CD4-positive, alpha-beta T cell treated with Interleukin-2 at 100 ng/mL for 4 hours (primary cell): ENCODE results near the gene EIF4G3.
"Not testable (repeated sequence)": the region's sequence is repeated elsewhere in the genome, so short reads cannot be mapped to it uniquely, and the experiment has no call there.

ENCODE experiments used
- DNase-seq: peaks from one replicate; pipeline ENCODE4 v3.0.0-alpha.2; 2020; ENCODE audit warnings: low spot score

The EIF4G3 gene

DNA sequence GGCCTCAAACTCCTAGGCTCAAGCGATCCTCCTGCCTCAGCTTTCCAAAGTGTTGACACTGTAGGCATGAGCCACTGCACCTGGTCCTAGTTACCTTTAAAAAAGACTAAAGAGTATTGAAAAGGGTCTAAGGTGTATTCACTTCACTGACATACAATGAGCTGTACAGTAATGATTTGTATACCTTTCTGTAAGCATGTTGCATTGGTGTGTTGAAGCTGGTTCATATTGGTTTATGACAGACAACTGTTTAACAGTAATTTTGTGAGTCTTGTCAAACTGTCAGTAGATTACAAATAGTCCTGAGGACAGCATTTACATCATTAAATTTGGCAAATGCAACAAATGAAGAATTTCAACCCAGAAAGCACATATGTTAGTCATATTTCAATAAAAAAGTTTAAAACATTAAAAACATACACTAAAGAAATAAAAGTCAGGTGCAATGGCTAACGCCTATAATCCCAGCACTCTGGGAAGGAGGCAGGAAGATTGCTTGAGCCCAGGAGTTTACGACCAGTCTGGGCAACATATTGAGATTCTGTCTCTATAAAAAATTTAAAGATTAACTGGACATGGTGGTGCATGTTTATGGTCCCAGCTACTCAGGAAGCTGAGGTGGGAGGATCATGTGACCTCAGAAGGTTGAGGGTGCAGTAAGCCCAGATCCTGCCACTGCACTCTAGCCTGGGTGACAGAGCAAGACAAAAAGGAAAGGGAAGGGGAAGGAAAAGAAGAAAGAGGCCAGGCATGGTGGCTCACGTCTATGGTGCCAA lies 301.3 kb downstream of the EIF4G3 start:
- no peak for DNase-seq

DNA sequence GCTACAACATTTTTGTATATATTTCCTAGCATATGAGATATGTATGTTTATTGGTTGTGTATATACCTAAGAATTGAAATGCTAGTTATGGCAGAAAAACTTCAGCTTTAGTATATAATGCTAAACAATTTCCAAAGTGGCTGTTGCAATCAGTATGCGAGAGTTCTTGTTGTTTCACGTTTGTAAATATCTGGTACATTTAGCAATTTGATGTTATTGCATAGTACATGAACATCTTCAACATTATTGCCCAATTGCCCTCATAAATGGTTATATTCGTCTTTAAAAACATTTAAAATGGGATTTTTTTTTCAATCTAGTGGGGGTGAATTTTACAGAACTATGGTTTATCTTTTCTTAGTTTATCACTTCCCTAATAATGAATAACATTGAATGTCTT lies 303.4 kb downstream of the EIF4G3 start:
- DNase-seq = no peak

DNA sequence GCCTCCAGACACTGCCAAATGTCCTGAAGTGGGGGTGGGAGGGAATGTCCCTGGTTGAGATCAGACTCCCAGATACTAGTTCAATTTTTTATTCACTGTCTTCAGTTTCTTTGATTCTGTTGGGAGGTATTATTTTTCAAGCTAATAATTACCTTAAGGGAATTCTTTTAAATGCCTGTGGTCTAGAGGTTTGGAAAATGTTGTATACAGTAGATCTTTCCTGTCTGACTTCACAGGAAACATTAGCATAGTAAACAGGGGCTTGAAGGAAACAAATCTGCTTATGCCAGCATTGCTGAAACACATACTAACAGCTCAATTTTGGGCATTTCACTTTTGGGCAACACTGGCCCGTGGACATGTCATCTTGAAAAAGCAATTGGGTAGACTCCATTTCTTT lies 305.3 kb downstream of the EIF4G3 start:
- no peak for DNase-seq

DNA sequence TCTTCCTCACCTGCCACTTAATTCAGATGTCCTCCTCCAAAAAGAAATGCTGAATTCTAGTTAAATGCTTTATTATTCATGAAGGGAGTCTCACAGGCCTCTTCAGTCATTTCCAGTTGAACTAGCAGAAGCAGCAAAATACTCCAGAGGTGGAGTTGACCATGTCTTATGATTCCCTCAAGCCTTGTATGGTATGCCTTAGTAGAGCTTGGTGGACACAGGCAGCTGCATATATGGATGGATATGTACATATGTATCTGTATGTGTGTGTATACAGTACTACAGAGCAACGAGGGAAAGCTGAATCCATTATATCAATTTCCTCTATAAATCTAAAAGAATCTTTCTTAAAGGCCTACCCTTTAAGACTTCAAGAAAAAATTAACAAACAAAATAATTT lies 306.0 kb downstream of the EIF4G3 start:
- DNase-seq = no peak

DNA sequence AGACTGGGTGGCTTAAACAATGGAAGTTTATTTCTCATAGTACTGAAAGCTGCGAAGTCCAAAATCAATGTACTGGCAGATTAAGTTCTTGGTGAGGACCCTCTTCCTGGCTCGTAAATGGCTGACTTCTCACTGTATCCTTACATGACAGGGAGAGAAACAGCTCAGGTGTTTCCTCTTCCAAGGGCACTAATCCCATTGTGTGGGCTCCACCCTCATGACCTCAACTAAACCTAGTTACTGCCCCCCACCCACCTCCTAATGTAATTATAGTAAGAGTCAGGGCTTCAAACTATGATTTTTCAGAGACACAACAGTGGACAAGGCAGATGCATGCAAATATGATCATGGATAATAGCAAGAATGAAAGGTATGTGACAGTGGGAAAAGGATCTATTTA lies 308.4 kb downstream of the EIF4G3 start:
- no peak for DNase-seq

DNA sequence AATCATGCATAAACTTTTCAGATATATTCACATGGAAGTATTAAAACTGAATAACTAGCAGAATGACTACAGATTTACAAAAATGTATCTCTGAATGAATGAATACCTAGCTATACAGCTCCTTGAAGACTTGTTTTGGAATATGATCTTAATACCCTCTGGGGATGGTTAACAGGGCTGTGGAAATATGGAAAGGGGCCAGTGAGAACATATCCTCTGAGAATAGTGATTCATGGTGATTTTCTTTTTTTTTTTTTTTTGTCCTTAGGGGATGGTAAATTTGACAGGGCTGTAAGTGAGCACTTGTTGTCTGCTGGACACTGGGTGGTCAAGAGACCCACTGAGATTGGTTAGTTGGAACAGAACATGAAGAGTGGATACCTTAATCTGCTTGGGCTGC lies 308.9 kb downstream of the EIF4G3 start:
- no peak for DNase-seq

DNA sequence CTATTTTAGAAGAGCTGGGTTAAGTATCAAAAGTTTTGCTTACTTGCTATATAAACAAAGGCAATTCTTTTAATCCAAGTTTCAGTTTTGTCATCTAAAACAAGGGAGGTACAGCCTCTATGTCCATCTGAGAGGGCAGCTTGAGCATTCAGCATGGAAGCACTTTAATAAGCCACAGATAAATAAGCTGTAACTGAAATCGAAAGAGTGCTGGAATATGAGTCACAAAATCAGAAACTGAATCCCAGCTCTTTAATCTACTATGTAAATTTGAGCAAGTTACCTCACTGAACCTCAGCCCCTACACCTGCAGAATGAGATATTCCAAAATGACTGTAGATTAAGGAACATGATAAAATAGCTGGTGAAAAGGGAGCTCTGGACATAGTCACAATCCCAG lies 309.6 kb downstream of the EIF4G3 start:
- no peak for DNase-seq

DNA sequence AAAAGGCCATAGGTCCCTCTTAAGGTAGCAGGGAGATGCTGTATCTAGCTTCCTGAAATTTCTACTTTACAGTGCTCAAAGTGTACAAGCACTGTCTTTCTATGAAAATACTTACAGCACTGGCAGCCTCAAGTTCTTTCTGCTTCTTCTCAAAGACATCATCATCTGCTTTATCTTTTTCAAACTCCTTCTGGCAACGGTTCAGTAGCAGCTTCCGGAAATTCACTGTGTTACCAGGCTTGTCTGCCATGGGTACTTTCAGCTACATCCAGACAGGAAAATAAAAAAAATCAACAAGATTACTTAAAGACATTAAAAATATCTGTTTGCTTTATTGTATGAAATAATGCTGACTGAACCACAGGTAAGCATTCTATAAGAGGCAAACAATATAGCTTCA lies 311.7 kb downstream of the EIF4G3 start:
- DNase-seq = no peak

DNA sequence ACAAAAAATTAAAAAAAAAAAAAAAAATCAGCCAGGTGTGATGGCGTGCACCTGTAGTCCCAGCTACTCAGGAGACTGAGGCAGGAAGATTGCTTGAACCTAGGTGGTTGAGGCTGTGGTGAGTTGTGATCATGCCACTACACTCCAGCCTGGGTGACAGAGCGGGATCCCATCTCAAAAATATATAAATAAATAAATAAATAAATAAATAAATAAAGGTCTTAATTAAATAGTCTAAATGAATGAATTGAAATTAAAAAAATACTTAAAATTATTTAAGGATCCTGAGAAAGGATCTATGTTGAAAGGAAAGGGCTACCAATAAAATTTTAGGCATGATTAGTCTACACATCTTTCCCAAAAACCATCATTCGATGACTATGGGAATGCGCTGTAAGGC lies 322.2 kb downstream of the EIF4G3 start:
- DNase-seq = no peak

DNA sequence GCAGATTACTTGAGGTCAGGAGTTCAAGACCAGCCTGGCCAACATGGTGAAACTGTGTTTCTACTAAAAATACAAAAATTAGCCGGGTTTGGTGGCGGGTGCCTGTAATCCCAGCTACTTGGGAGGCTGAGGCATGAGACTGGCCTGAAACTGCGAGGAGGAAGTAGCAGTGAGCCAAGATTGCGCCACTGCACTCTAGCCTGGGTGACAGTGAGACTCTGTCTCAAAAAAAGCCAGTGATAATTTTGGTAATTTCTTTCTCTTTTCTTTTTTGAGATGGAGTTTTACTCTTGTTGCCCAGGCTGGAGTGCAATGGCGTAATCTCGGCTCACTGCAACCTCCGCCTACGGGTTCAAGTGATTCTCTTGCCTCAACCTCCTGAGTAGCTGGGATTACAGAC lies 324.9 kb downstream of the EIF4G3 start:
- not testable (repeated sequence) for DNase-seq

DNA sequence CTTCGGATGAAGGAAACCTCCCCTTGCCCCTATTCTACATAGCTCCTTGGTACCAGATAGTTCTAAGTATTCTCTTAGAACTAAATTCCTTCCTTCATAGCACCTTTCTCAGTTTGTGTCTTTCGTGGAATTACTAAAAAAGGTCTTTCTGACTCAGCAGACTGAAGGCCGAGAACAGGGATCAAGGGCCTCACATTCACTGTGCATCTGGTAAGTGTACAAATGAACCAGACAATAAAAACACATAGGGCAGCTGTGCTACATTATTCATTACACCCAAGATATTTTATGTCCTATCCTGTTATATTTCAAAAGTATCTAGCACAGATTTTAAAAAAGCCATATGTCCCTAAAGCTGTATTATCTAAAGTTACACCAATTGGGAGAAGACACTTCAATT lies 326.7 kb downstream of the EIF4G3 start:
- DNase-seq = no peak

DNA sequence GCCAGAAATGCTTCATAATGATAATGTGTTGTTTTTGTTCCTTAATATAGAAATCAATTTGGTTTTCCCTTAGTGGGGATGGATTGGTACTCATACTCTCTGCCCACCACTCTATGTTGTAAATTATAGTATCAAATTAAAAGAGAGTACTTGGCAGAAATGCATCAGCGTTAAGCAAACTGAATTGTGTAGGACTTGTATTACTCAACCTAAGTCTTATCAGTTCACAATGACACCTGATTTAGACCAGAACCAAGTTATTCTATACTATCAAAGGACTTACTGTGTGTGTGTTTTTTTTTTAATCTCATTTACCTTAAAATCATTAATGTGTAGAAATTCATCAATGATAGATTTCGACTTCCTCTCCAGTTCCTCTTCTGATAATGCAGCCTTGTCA lies 327.6 kb downstream of the EIF4G3 start:
- no peak for DNase-seq

DNA sequence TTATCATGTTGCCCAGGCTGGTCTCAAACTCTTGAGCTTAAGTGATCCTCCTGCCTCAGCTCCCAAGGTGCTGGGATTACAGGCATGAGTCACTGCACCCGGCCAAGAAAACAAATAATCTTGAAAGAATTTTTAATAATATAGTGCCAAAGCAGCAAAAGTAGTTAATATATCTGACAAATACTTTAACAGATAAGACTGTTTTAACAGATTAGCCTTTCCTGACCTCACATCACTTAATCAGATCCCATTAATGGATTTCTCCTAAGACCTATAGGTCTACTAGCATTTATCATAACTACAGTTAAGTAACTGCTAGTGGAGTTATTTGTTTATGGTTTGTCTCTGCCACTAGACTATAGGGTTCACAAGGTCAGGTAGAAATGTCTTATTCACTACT lies 328.5 kb downstream of the EIF4G3 start:
- DNase-seq = no peak

DNA sequence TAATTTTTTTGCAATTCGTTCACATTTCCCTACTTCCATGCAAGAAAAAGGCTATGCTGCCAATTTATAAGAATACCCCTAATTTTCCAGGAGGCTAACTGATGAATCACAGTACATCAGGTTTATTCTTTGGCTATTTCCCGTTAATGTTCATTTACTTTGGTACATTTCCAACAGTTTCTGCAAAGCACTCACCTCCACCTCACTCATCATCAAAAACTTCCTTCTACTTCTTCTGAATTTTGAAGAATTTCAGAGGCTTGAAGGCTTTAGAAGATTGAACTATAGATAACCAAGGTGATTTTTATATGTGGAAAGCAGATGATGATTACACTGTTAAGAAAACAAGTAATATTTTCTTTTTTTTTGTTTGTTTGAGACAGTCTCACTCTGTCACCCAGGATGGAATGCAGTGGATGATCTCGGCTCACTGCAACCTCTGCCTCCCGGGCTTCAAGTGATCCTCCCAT lies 329.1 kb downstream of the EIF4G3 start:
- DNase-seq = no peak

DNA sequence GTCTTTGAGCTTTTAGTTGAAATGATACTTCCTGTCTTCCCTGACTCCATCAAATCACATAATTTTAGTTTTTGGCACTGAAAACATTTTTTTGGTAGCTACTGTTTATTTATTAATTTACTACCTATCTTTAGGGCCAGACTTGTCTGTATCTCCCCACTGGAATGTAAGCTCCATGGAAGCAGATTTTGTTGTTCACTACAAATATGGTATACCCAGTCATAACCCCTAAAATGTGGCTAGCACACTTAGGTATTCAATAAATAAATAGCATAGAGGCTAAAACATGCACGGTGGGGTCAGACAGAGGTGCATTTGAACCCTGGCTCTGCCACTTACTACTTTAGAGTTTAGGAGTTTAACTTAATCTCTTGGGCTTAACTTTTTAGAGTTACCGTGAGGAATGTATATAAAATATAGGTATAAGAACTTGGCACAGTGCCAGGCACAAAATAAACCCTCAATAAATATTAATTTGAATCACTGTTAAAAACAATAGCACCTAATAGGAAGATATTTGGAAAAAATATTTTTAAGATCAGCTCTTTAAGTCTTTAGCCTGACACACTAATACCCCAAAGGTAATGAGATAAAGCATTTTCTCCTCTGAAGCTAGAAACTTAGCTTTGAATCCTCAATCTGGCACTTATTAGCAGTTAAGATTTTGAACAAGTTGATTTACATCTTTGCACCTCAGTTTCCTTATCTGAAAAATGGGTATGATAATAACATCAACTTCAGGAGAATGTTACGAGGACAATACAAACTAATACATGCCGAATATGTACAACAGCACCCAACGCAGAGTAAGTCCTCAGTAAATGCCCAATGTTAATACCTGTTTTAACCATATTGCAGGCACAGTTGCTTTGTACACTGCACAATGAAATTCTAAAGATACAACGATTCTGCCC lies 330.0 kb downstream of the EIF4G3 start:
- no peak for DNase-seq

DNA sequence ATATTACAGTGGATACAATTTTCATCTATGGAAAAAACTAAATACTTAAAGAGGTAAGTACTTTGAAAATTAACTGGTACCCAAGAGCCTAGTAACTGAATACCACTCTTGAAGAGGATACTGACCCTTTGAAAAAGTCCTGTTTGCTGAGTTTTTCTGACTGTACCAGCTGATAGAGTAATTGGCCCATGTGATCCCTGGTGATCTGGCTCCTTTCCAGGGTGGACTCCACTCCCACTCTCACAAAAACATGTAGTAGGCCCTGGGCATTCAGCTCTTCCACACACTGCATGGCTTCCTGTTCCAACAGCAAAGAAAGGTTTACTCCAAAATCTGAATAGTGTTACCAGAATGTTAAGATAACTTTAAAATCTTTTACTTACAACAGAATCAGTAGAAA lies 336.0 kb downstream of the EIF4G3 start:
- DNase-seq = no peak

DNA sequence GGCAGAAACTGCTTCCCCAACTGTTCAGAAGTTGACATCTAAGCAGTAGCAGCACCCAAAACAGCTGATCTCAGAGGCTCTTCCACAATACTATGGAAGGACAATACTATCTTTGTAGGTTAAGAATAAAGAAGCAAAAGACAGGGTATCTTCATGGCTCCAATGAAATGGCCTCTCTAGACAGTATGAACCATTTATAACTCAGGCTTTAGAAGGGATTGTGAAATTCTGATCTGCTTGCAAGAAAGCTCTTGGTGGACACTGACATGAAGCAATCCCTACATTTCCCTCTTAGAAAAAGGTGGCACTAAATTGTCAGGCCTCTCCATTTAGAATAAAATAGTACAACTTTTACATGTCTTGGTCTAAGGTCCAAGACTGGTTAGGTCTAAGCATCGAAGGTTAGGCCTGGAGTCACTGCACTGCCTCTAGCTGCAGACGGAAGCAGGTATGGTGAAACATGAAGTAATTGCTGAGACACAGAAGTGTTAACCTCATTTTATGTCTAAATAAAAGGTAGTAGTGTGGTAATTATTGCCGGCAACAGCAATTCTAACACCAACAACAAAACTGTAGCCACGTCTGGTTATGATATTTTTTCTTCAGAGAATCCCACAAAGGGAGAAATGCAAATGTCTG lies 339.0 kb downstream of the EIF4G3 start:
- no peak for DNase-seq

DNA sequence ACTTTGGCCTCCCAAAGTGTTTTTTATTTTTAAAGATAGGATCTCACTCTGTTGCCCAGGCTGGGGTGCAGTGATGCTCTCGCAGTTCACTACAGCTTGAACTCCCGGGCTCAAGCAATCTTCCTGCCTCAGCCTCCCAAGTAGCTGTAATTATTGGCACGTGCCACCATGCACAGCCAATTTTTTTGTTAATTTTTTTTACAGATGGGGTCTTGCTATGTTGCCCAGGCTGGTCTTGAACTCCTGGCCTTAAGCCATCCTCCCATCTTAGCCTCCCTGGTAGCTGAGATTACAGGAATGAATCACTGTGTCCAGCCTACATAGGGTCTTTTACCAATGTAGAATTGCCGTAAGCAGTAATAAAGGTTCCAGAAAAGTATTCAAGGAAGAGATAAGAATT lies 340.5 kb downstream of the EIF4G3 start:
- no peak for DNase-seq

DNA sequence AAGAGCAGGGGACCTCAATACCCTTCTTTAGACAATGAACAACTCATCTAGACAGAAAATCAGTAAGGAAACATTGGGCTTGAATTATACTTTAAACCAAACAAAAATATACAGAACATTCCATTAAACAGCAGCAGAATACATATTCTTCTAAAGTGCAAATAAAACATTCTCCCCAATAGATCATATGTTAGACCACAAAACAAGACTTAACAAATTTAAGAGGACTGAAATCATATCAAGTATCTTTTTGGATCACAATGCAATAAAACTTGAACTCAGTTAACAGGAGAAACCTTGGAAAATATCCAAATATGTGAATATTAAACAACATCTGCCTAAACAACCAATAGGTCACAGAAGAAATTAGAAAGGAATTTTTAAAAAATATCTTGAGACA lies 341.9 kb downstream of the EIF4G3 start:
- no peak for DNase-seq

DNA sequence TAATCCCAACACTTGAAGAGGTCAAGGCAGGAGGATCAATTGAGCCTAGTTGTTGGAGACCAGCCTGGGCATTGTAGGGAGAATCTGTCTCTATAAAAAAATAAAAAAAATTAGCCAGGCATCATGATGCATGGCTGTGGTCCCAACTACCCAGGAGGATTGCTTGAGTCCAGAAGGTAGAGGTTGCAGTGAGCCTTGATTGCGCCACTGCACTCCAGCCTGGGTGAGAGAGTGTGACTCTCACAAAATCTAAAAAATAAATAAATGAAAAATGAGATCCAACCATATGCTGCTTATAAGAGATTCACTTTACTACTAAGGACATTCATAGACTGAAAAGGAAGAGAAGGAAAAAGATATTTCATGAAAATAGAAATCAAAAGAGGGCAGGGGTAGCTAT lies 342.5 kb downstream of the EIF4G3 start:
- no peak for DNase-seq

DNA sequence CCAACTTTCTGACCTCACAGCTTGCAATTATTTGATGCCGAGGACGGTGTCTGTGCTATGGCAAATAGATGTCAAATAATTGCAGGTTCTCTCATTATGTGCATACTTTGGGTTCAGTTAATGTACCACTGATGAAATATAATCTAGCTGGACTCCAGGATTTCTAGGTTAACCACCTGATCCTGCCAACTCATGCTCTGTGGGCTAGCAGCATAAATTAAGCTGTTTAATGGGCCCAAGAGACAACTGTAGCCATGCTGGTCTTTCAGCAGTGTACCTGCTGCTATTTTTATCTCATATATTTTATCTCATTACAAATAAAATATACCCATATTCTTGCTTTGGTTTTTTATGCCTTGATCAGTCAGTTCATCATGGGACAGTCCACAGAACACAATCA lies 346.3 kb downstream of the EIF4G3 start:
- no peak for DNase-seq

DNA sequence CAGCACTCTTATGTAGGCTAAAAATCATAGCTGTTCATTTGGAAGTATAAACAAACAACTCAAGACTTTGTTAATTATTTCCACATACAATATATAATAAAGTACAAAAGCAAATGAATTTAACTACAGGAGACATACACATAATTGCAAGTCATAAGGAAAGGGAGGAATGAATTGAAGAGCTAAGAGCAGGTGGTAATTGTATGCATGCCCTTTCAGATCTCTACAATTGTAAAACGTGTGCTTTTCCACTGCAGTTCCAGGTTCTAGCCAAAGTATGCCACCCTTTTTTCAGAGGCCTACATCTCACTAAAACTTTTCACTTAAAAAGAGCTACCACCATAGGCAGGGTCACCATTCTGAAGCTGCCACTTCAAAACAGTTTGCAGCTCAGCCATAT lies 346.8 kb downstream of the EIF4G3 start:
- no peak for DNase-seq

DNA sequence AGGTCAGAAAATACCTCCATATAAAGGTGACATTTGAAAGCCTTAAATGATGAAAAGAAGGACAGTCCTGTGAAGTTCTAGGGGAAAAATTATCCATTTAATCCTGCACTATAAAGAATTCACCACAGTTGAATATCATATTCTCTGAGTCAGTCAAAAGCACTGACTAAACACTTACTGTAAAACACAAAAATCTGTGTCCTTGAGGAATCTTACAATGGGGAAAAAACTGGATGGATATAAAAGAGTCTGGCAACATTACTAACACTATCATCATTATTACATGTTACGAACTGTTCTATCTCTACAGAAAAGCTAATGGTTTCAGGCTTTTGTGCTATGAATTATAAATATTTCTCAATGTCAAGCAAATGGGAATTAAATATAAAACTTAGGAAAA lies 347.2 kb downstream of the EIF4G3 start:
- no peak for DNase-seq
